GM10266 (cell line): Measurements from ENCODE around the gene KAZN.

Source experiments
- DNase-seq: peaks from one replicate; pipeline ENCODE4 v3.0.0; 2012; ENCODE audit errors: extremely low spot score
- TF ChIP-seq, protein P1 (sequence below): IDR thresholded peaks from 2 replicates; pipeline ENCODE4 v1.5.1; 2012; ENCODE audit warnings: mild to moderate bottlenecking, low read depth; ENCODE audit not compliant: control insufficient read depth, insufficient read depth; ENCODE audit errors: missing control alignments

KAZN gene

DNA sequence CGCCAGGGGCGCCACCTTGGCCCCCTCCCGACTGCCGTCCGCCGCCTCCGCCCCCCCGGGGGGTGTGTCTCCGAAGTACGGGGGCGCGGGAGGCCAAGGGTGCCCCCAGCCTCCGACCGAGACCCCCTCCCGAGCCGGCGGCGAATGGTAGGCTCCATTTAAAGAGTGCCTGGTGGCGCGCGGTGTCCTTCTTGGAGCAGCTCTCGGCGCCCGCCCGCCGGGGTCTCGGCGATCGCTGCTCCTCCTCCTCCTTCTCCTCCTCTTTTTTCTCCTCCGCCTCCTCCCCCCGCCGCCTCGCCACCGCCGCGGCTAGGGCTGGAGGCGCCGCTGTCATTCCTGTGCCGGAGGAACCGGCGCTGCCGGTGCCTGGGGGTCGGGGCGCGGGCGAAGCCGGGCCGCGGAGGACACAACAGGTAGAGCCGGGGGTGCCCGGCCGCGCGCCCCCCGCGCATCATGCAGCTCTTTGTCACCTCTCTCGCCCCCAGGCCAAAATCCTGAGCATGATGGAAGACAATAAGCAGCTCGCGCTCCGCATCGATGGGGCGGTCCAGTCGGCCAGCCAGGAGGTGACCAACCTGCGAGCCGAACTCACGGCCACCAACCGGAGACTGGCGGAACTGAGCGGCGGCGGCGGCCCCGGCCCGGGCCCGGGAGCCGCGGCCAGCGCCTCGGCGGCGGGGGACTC lies at the start of gene KAZN:
Gene KAZN, plus strand, starts transcription at position 188 of the 685 bp plus-strand sequence.
- no peak for DNase-seq
- TF ChIP-seq, protein P1, sequence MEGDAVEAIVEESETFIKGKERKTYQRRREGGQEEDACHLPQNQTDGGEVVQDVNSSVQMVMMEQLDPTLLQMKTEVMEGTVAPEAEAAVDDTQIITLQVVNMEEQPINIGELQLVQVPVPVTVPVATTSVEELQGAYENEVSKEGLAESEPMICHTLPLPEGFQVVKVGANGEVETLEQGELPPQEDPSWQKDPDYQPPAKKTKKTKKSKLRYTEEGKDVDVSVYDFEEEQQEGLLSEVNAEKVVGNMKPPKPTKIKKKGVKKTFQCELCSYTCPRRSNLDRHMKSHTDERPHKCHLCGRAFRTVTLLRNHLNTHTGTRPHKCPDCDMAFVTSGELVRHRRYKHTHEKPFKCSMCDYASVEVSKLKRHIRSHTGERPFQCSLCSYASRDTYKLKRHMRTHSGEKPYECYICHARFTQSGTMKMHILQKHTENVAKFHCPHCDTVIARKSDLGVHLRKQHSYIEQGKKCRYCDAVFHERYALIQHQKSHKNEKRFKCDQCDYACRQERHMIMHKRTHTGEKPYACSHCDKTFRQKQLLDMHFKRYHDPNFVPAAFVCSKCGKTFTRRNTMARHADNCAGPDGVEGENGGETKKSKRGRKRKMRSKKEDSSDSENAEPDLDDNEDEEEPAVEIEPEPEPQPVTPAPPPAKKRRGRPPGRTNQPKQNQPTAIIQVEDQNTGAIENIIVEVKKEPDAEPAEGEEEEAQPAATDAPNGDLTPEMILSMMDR, result no peak

DNA sequence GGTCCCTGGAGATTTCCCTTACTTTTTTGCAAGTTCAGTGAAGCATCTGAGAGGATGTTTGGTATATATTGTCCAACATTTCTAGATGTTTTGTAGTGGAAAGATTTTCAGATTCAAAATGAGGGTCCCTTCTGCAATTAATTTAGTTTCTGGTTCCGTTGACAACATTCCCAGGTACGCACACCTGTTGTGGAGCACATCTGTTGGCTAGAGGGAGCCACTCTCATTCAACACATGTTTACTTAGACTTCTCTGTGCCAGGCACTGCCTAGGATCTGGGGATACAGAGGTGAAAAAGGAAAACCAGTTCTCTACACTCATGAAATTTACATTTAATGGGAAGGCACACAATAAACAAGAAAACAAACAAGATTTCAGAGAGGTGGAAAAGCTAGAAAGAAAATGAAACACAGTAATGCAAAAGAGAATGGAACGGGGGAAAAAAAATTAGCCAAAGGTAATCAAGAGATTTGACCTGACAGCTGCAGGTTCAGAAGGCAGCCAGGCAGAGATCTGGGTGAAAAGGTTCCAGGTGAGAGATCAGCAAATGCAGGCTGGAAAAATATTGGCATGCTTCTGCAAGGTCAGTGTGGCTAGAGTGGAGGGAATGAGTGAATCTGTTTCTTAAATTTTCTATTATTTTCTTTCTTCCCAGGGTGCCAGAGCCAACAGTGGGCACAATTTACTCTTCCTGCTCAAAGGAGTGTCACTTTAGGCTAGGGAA lies 48.4 kb upstream of the KAZN start:
- no peak for DNase-seq
- TF ChIP-seq, protein P1, result no peak

DNA sequence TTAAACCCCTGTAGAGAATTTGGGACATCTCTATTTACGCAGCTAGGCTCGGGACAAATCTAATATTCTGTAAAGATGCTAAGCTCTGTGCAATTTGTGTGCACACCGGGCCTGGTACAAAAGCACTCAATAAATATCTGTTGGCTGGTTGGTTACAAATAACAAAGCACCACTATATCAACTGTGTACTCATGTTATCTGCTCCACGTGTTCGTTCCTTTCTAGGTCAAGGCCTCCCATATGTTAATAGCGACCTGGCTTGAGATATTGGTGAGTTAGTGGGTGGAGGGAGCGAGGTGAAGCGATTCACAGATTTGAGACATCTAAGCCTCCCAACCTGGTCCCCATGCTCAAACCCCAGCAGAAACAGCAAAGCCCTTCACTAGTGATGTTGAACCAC lies 47.1 kb upstream of the KAZN start:
- DNase-seq, result no peak
- TF ChIP-seq, protein P1, result no peak

DNA sequence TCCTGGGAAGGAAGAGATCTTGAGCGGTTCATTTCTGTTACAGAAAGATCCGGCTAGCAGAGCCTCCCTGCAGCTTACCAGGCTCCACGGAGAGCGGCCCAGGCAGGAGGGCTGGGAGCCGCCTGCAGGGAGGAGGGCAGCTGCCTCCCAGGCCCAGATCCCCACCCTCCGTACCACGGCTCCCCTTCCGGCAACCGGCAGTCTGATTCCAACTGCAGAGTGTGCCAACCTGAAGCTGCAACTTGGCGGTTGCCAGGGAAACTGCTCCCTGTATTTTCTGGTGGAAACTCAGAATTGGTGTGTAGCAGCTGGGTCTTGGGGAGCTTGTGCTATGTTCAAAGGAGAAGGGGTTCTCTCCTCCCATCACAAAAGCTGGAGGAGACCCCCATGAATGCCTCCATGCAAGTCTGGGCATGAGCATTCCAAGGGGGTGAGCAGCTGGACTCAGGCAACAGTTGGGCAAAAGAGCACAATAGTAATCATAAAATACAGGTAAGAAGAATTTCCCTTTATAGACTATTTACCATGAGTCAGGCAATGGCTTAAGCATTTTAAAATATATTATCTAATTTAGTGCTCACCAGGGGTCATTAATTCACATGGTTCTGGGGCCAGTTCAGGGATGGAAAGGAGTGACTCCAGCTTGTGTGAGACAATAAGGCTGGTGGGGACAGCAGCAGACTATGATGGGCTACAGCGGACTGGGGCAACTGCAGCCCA lies 46.1 kb upstream of the KAZN start:
- TF ChIP-seq, protein P1, result no peak
- no peak for DNase-seq

DNA sequence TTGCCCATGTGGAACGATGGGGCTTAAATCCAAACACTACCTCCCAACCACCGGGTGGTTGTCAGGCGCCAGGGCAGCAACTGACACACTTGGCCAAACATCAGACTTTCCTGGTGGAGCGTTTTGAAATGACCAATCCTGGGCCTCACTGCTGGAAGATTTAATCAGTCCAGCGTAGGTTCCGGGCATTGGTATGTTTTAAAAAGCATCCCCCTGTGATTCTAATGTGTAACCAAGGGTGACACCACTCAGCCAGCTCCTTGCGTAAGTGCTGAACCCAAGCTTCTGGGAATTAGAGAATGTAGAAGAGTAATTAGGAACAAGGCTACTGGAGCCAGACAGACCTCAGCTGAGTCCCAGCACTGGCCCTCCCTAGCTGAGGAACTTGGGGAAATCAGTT lies 44.8 kb upstream of the KAZN start:
- TF ChIP-seq, protein P1, result no peak
- DNase-seq, result no peak

DNA sequence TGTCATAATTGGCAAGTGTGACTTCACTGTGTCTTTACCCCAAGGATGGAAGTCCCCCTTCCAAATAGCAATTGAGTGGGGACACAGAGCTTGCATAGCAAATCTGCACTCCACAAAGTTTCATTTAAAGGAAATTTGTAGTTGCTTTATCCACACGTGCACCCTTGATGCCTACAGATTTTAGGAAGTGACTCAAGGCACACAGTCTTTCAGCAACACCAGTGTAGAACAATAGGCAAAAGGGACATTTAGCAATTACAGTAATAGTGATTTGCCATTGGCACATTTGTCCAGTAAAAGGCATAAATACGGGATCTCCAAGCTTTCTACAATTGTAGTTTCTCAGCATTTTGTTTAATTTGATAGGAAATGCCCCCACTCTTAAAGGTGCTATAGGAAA lies 43.4 kb upstream of the KAZN start:
- DNase-seq, result no peak
- TF ChIP-seq, protein P1, result no peak
